Right kidney (tissue), 9 donors: ENCODE measurements around the gene TAS2R7.
"Not testable (repeated sequence)": the region's sequence is repeated elsewhere in the genome, so short reads cannot be mapped to it uniquely, and the experiment has no call there.

Experiments
- DNase-seq: peaks from one replicate; pipeline ENCODE4 v3.0.0-alpha.2; 2016
- long read RNA-seq, 8 donors: transcript quantifications; one replicate each; lab custom pipeline, GENCODE V29; 2026

The TAS2R7 gene, protein sequence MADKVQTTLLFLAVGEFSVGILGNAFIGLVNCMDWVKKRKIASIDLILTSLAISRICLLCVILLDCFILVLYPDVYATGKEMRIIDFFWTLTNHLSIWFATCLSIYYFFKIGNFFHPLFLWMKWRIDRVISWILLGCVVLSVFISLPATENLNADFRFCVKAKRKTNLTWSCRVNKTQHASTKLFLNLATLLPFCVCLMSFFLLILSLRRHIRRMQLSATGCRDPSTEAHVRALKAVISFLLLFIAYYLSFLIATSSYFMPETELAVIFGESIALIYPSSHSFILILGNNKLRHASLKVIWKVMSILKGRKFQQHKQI
- long read RNA-seq, donor 1, result 0 reads
- long read RNA-seq, donor 2, result 0 reads
- long read RNA-seq, donor 3, result 0 reads
- long read RNA-seq, donor 4, result 0 reads
- long read RNA-seq, donor 5, result 0 reads
- long read RNA-seq, donor 6, result 0 reads
- long read RNA-seq, donor 7, result 0 reads
- long read RNA-seq, donor 8, result 0 reads

DNA sequence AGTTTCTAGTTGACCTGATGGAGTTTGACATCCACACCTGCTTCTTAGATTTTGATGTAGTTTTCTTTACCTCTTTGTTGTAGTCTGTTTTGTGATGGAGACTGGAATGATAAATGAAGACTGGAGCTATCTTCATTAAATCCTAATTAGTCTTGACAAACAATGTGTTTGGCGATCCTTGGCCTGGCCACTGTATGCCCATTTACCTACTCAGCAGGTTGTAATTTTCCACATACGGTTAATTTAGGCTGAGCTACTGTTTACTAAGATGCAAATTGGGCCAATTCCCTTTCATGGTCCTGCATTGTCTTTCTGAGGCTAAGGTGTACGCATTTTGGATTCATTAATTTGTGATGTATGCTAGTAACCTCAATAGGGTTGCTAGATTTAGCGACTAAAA, at the start of gene TAS2R7:
Gene TAS2R7, minus strand, starts transcription at position 41 of the 400 bp plus-strand sequence. CDS start 57 bp downstream, outside the sequence.
- DNase-seq, result no peak

DNA sequence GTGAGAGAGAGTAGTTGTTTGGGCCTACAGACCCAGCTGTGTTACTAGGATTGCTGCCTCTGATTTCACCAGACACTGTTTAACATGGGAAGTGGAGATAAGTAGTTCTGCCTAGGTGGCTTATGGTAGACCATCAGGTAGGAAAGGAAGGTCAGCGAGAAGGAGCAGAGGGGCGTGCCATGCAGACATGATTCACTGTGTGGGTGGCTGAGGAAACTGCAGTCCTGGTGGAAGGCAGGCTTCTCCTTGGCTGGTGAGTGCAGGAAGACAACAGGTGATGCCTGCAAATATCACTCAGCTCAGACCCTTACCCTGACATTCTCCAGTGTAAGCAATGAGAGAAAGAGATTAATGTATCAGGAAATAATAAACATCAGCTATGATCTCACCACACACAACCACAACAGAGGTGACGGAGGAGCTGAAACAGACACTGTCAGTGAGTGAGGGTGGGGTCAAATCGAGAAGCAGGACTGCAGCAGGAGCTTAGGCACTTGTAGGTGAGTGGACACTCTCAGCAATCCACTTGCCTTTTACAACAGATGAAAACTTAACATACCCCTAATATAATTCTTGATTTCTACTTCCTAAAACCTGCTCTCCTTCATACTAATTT, 48.9 kb upstream of the TAS2R7 start:
- no peak for DNase-seq

DNA sequence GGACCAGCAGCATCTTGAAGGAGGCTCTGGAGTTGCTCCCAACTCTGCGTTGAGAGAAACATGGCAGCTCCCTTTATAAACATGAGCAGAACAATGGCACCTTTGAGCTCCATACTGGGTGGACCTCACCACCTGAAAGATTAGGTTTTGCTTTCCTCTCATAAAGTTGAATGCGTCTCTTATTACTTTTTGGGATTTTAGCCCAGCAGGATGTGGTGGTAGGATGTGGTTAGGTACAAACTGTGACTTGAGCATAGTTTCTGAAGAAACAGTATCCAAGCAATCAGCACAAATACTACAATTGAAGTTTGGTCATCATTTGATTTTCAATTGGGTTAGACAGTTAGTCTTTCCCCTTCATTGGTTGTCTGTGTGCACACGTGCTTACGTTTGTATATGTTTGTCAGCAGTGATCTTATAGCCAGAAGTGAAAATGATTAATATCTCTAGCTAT, 47.0 kb upstream of the TAS2R7 start, which contains the start of gene PRR4:
Gene PRR4, minus strand, starts transcription at position 51 of the 454 bp plus-strand sequence. Its CDS starts 38 bp downstream, at position 13.
- DNase-seq, result no peak

DNA sequence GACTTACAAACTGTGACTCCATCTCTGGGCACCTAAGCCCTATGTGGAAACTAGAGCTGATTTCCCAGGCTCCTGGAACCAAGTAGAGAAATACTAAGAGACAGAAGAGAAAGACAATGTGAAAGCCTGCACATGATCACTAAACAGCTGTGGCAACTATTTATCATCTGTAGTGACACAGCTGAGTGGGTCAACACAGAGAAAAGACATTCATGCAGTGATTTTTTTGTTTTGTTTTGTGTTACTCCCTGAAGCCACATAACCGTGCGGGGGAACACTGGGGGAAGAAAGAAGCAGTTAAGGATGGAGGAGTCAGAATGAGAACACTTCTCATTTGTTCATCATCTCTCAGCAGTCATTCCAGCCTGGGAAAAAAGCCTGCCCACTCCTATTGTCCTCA, 45.3 kb upstream of the TAS2R7 start:
- DNase-seq, result no peak

DNA sequence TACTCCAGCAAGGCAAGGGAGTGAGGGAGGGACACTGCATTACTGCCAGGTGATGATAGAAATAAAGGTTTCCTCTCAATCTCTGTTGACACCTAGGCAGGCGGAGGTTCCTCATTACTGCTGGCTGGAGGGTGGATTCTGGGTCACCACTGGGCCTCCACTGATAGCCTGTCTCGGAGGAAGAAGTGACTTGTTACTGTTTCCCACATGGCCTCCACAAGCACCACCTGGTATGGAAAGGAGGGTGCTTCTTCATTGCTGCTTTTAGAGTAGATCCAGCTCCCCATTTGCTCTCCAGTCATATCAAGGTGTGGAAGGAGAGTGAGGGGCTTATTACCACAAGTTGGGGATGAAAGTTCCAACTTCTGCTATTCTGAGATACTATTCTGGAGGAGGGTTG, 40.4 kb upstream of the TAS2R7 start:
- no peak for DNase-seq

DNA sequence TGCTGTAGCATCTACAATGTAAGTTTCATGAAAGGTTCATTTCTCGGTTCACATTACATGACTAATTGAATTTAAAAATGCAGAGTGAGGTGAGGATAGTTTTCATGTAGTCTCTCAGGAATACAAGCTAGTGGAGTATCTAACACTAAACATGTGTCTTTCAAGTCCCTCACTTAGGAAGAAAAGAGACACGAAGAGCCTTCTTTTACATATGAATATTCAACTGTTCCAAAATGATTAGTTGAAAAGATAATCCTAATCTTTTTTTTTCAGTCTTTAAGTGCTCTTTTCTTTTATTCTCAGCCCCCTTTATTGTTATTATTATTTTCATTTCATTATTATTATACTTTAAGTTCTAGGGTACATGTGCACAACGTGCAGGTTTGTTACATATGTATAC, 36.0 kb upstream of the TAS2R7 start:
- no peak for DNase-seq

DNA sequence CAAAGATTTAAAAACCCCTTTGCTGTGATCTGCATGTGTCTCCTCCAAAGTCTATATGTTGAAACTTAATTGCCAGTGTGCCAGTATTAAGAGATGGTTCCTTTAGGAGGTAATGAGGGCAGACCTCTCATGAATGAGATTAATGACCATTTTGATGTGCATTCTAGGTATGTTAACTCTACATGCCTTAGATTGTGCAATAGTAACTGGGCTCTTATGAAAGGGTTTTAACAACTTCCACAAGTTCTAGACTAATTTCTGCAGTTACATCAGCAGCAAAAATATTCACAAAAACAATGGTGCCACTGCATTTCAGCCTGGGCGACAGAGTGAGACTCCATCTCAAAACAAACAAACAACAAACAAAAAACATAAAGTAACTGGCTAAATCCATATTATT, 27.6 kb upstream of the TAS2R7 start:
- no peak for DNase-seq

DNA sequence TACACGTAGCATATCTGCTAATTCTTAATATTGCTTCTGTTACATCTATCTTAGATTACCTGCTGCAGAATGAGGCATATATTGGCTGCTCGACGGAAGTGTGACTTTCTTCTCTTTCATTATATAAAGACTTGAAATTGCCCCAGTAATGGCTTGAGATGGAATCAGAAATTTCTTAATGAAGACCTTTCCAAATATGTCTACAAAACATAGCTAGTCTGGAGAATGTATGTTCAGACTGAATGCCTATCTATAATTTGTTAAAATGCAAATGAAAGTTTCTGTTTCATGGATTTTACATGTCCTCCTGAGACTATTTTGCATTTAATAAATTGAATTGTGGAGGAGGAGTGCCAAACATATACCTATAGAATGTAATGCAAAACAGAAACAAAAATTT, 23.8 kb upstream of the TAS2R7 start, which contains the start of gene TAS2R10:
Gene TAS2R10, minus strand, starts transcription at position 101 of the 400 bp plus-strand sequence. Its CDS starts 89 bp downstream, at position 12.
- DNase-seq, result no peak

DNA sequence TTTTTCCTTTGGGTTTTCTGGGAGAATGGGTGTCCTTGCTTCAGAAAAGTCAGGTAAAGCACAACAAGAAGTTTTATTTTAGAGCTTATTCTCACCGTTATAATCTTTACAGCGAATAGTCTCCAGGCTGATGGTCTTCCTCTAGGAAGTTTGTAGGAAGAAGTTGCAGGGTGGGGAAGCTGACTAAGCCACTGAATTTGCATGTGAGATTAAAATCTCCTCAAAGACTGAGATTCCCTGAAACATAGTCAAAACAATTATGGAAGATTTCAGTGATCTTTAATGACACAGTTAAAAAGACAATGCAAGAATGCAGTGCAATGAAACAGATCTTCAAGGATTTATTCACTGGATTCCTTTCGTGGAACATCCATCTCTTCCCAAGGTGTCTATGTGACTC, 22.5 kb upstream of the TAS2R7 start:
- no peak for DNase-seq

DNA sequence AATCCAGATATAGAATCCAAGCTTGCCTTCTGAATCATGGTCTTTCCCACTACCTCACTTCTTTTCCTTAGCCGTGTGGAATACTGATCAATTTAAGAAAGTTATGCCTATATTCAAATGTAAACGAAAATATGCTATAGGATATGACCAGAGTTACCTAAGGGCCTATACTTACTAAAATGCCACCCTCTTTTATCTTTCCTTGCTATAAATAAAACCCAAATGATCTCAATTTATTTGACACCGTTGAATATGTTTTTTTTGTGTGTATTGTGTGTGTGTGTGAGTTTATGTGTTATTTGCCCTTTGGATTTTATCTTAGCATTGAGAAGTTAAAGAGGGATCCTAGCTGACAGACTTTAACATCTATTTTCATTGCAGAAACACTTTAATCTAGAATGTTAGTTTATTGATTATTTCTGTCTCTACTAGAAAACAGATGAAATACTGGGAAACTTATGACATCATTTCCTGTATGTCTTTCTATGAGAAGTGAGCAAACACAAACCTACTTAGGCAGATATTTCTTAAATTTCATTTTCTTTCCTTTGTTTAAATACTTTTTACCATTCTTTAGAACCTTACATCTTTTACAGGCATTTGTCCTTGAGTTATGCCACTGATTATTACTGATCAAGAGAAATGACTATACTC, 9.6 kb upstream of the TAS2R7 start:
- no peak for DNase-seq

DNA sequence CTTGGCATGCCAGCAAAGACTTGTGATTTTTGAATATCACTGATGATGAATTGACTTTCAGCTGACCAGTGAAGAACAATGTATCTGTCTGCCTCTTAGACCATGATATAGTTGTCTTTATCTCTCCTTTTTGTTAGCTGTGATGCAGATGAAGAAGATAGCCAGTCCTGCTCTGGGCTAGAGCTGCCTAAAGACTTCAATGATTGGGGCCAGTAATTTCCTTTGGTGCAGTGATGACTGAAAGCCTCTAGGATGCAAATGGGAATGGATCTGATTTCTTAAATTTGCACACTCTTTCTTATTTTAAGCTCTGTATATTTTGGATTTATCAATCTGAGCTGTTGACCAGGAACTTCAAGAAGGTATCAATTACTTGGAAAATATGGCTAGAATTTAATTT, 7.6 kb upstream of the TAS2R7 start, which contains the start of gene TAS2R9:
Gene TAS2R9, minus strand, starts transcription at position 101 of the 400 bp plus-strand sequence. Its CDS starts 93 bp downstream, at position 8.
- DNase-seq, result no peak

DNA sequence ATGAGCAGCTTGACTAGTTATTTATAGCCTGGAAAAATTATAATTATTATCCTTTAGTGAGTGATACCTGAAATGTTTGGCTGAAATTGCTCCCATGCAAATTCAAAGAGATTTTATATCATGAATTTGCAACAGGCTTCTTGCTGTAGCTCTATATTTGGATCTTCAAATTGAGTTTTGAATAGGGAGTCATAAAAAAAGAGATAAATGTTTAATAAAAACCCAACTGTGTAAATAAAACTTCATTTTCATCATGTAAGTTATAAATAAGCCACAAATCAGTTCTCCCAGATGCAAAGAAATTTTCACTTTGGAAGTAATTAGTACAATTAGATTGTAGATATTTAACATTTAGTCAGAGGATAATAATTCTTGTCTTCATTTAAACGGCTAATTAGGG, 4.8 kb upstream of the TAS2R7 start, which contains the start of gene TAS2R8:
Gene TAS2R8, minus strand, starts transcription at position 101 of the 400 bp plus-strand sequence. CDS start 306 bp downstream, outside the sequence.
- DNase-seq, result no peak

DNA sequence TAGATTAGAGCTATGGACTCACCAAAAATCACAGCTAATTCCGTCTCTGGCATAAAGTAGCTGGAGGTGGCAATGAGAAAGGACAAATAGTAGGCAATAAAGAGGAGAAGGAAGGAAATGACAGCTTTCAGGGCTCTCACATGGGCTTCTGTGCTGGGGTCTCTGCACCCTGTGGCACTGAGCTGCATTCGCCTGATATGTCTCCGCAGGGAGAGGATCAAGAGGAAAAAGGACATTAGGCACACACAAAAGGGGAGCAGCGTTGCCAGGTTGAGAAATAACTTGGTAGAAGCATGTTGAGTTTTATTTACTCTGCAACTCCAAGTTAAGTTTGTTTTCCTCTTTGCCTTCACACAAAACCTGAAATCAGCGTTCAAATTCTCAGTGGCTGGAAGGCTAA, 686 bp downstream of the TAS2R7 start:
- DNase-seq, result no peak

DNA sequence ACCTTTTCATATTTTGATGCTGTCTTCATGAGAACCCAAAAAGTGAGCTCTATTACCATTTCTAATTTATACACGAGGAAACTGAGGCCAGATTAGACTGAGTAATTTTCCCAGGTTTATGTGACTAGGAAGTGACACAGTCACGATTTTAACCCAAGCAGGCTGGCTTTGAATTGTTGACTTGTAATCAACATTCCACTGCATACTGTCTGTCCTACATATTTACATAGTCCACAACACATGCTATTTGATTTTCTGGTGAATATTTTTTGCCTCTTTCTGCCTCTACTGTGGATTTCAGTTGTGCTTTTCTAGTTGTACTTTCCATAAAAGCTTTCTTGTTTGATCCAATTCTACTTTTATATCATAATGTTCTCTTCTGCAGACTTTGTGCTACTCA, 8.2 kb downstream of the TAS2R7 start:
- no peak for DNase-seq

DNA sequence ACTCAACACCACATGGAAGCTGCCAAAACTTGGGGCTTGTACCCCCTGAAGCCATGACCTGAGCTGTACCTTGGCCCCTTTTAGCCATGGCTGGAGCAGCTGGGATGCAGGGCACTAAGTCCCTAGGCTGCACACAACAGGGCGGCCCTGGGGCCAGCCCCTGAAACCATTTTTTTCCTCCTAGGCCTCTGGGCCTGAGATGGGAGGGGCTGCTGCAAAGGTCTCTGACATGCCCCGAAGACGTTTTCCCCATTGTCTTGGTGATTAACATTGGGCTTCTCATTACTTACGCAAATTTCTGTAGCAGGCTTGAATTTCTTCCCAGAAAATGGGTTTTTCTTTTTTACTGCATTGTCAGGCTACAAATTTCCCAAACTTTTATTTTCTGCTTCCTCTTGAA, 10.7 kb downstream of the TAS2R7 start:
- not testable (repeated sequence) for DNase-seq

DNA sequence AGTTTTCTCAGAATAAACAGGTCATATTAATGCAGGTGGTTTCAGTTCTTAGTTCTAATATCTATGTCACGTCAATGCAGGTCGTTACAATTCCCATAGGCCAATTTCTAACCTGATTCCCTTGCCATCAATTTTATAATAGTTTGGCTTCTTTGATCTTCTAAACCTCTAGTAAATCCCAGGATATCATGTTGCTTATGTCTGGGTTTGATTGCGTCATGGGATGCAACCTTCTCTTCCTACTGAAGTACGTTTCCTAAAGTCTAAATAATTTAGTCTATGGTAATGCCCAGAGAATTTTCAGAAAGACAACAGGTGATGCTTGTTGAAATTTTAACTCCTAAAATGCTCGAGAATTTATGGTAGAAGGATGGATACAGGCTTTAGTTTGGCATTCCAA, 19.2 kb downstream of the TAS2R7 start:
- DNase-seq, result no peak

DNA sequence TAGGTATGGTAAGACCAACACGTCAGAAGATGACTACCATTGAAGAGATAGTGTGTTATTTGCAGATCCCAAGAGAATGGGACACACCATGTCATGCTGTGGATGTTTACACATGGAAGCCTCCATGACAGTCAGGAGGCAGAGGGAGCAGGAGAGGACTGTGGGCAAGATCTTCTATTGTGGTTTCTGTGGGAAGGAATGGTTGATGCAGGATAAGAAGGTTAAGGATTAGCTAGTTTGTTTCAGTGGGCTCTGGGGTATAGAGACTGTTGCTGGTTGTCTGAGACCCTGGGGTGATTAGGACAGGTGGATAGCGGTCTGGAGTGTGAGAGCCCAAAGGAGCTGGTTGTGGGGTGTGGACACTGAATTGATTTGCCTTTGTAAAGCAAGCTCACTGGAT, 23.3 kb downstream of the TAS2R7 start:
- no peak for DNase-seq

DNA sequence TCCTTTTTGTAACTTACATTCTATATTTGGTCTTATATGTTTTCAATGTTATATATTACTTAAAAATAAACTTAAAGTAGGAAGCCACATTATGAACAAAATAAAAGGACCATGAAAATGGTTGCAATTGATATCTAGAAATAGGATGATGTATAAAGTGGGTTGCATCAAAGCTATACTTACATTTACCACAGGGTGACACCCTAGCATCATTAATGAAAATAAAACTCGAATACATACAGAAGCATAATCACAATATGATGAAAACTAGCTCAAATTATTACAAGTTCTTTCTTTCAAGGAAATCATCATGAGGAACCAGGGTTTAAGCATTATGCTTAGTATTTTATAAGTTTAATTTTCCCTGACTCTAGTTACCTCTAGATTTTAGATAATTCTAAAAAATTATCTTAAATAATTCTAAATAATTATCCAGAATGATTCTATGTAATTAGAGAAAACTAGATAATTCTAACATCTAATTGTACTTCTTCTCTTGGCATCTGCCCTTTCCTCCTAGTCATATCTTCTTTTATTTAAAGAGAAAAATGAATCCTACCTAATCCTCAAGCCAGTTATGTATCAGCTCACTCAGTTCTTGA, 31.2 kb downstream of the TAS2R7 start:
- no peak for DNase-seq

DNA sequence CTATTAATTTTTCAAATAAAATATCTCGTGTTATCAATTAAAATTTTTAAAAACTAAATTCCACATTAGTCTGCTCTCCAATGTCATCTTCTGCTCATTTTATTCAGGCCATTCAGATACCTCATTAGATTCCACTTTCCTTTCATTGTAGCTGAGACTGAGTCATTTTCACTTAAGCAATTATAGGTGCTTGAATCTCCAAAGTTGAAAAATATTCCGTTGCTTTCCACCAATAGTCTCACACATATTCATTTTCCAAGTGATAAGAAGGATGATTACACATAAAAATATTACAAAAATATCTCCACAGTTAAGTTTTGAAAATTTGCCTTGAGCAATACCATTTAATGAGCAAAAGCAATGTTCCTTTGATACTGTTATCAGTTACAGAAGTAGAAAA, 42.8 kb downstream of the TAS2R7 start:
- DNase-seq, result no peak

DNA sequence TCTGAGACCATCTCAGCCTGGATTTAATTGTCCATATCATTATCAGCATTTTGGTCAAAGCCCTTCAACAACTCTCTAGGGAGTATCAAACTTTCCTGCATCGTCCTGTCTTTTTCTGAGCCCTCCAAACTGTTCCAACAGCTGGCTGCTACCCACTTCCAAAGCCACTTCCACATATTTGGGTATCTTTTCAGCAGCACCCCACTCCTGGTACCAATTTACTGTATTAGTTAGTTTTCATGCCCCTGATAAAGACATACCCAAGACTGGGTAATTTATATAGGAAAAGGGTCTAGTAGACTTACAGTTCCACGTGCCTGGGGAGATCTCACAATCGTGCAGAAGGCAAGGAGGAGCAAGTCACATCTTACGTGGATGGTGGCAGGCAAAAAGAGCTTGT, 46.2 kb downstream of the TAS2R7 start:
- DNase-seq, result no peak

DNA sequence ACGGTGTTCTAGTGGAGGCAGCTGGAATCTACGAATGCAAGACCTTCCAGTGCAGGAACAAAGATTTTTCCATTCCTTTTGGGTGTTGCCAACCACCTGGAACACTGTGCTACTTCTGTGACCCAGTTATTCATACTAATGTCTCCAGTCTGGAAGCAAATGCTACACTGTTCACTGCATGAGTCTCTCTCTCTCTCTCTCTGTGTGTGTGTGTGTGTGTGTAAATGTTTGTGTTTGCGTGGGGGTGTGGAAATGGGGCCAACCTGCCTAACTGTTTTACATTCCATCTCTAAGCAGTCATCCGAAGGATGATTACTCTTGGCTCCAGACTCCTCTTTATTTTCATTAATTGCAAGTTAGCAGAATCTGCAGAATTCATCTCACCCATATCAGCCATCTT, 49.4 kb downstream of the TAS2R7 start:
- DNase-seq, result no peak
